GM18498 (cell line): ENCODE measurements around the gene TSPEAR.
"Not testable (repeated sequence)": the region's sequence is repeated elsewhere in the genome, so short reads cannot be mapped to it uniquely, and the experiment has no call there.

ENCODE experiments used
- ATAC-seq: cut with Tn5 transposase; IDR thresholded peaks from one replicate; pipeline ENCODE4 v1.9.1; 2021; ENCODE audit warnings: mild to moderate bottlenecking, moderate library complexity; ENCODE audit not compliant: unreplicated experiment

Gene TSPEAR

GRCh38 chr21:44510508-44511218, 200.7 kb downstream of the TSPEAR start:
- ATAC-seq = no peak

GRCh38 chr21:44510109-44510507, 201.3 kb downstream of the TSPEAR start:
- no peak for ATAC-seq

- no peak for ATAC-seq
These were observed 201.8 kb downstream of the TSPEAR start for GRCh38 chr21:44509539-44509938.

- no peak for ATAC-seq
These were observed 202.5 kb downstream of the TSPEAR start for GRCh38 chr21:44508711-44509445.

GRCh38 chr21:44508426-44508710, 203.0 kb downstream of the TSPEAR start:
- no peak for ATAC-seq

- ATAC-seq = no peak
These were observed 203.5 kb downstream of the TSPEAR start for GRCh38 chr21:44507673-44508425.

- no peak for ATAC-seq
These were observed 204.8 kb downstream of the TSPEAR start for GRCh38 chr21:44506279-44507255.

- no peak for ATAC-seq
These were observed 205.6 kb downstream of the TSPEAR start for GRCh38 chr21:44505673-44506278.

GRCh38 chr21:44503901-44504399, 207.4 kb downstream of the TSPEAR start:
- no peak for ATAC-seq

- not testable (repeated sequence) for ATAC-seq
These were observed 208.1 kb downstream of the TSPEAR start for GRCh38 chr21:44503006-44503889.

- ATAC-seq = no peak
These were observed 209.0 kb downstream of the TSPEAR start for GRCh38 chr21:44502171-44502958.

- ATAC-seq = no peak
These were observed 211.3 kb downstream of the TSPEAR start for GRCh38 chr21:44500111-44500510.

- ATAC-seq = no peak
These were observed 211.7 kb downstream of the TSPEAR start for GRCh38 chr21:44499631-44500030.

GRCh38 chr21:44499211-44499560, 212.2 kb downstream of the TSPEAR start:
- ATAC-seq = no peak

- ATAC-seq = no peak
These were observed 212.8 kb downstream of the TSPEAR start for GRCh38 chr21:44498280-44499210.

- ATAC-seq = no peak
These were observed 213.7 kb downstream of the TSPEAR start for GRCh38 chr21:44497703-44498126.
